EL (cell line): ENCODE measurements around the gene HELT.
A peak's percentile ranks its signal among the peaks of the same experiment; 100 is the strongest.
"Not testable (repeated sequence)": the region's sequence is repeated elsewhere in the genome, so short reads cannot be mapped to it uniquely, and the experiment has no call there.

ENCODE experiments used
- DNase-seq: peaks from one replicate; pipeline ENCODE4 v3.0.0-alpha.2; 2016

HELT gene

DNA sequence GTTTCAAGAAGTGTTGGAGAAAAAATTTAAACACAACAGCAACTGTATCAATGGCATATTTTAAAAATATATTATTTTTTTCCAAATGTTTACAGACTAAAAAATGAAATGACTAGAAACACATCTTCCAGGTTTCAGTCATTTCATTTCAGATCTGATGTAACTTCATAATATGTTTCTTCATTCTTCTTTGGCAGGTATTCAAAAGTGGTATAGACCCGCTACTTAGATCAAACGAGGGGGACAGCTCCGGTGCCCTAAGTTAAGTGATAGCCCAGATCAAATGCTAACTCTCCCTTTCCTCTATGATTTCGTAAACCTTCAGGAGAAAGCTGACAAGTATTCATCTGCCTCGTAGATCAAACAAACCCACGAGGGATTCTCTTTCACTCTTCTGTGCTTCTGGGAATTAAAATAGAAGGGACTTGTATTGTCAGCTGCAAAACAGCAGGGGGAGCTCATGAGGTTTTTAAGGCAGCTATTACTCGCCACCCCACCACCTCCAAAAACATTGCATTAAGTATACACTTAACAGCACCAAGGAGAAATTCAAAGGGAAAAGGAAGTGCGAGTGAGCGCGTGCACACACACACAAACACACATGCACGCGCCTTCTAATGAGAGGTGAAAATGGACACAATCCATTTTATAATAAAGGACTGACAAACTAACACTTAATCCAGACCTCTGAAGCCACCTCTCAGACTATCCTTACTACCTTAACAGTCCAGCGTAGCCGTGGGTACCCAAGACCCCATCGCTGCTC lies 21.4 kb downstream of the HELT start:
- DNase-seq, result peak; percentile 65

DNA sequence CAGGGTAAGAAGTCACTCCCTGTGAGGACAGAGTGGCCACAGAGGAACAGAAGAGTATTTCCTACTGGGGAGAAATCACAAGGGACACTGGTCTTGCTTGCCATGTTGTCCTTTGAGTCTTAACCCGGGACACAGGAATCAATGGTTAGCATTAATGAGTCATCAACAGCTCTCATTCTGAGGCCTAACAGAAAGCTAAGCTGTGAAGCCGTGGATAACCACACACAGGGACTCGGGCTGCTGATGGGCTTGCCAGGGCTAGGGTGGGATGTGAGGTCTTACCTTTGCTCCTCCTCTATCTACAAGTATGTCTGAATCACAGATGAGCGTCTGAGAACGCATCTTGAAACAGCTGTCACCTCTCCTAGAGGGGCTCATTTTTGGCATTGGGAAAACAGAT lies 22.2 kb downstream of the HELT start:
- DNase-seq, result no peak

GRCh38 chr4:185050286-185050685 lies 32.0 kb downstream of the HELT start:
- not testable (repeated sequence) for DNase-seq

DNA sequence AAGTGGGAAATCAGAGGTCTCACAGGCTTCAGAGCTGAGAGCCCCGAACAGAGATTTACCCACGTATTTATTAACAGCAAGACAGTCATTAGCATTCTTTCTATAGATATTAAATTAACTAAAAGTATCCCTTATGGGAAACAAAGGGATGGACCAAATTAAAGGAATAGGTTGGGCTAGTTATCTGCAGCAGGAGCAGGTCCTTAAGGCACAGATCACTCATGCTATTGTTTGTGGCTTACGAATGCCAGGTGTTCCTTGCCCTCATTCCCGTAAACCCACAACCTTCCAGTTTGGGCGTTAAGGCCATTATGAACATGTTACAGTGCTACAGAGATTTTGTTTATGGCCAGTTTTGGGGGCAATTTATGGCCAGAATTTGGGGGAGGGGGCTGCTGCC lies 33.0 kb downstream of the HELT start:
- DNase-seq, result not testable (repeated sequence)

GRCh38 chr4:185053746-185054145 lies 35.5 kb downstream of the HELT start:
- no peak for DNase-seq

- no peak for DNase-seq
These were observed 36.0 kb downstream of the HELT start for GRCh38 chr4:185054272-185054671.

DNA sequence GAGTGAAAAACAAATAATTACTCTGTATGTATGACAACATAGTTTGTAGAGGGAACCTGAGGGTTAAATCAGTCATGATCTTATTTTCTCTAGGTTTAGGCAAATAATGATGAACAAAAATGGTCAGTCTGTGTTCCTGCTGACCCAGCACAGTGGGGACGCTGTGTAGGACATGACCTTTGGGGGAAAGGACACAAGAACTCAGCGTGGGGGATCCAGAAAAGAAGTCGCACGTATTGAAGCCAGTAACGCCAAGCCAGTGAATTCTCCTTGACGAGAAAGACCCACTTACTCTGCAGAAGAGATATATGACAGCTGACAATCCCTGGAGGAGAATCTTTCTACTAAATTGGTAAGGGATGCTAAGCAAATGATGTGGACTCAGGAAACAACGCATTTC lies 36.6 kb downstream of the HELT start:
- DNase-seq, result no peak

- DNase-seq, result no peak
These were observed 43.3 kb downstream of the HELT start for GRCh38 chr4:185061610-185062009.

- no peak for DNase-seq
These were observed 44.3 kb downstream of the HELT start for GRCh38 chr4:185062606-185063005.

- no peak for DNase-seq
These were observed 47.9 kb downstream of the HELT start for GRCh38 chr4:185066179-185066578.

GRCh38 chr4:185068837-185069236 lies 50.5 kb downstream of the HELT start:
- no peak for DNase-seq
